GM21723 (cell line): ENCODE measurements around the gene CLTCL1.
"Not testable (repeated sequence)": the region's sequence is repeated elsewhere in the genome, so short reads cannot be mapped to it uniquely, and the experiment has no call there.

Experiments used
- ATAC-seq: cut with Tn5 transposase; IDR thresholded peaks from one replicate; pipeline ENCODE4 v1.9.1; 2021; ENCODE audit warnings: mild to moderate bottlenecking, moderate library complexity; ENCODE audit not compliant: unreplicated experiment

The CLTCL1 gene

DNA sequence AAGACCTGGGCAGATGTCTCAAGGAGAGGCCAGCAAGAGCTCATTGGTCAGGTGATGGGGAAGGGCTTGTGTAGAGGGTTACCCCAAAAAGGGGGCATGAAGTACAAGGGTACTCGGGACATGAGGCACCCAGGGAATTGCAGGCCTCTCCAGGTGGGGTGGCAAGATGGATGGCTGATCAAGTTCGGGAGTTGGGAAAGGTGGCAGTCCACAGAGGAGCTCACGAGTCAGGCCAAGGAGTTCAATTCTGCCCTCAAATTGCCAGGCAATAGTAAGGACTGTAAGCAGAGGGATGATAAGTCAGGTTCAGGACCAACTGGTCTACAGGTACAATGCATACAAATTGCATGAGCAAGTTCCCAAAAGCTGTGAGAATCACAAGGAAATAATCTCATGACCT, 70.7 kb downstream of the CLTCL1 start:
- no peak for ATAC-seq

DNA sequence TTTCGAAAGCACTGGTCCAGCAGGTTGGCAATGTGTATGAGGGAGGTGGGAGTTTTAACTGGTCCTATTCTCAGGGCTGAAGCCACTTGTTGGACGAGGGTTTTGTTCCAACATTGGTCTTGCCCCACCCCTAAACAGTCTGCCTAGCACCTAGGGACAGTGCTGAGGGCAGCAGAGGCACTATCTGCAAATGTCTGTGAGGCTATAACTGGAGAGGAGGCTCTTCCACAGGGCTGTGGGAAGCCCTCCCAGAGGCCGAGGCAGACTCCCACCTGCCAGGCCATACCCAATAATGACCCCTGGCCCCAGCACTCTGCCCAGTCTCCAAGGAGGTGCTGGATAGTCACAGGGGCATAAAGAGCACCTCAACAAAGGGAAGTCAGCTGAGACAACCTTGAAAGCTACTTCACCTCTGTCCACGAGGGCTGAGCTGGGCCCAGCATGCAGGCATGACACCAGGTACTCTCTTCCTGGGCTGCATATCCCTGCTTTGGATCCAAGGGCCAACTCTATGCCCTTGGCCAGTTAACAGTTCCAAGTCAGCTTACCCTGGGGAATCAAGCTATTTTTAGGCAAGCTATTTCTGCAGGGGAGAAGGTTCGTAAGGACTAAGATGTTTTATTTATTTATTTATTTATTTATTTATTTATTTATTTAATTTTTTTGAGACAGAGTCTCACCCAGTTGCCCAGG, 72.8 kb downstream of the CLTCL1 start:
- ATAC-seq: no peak

DNA sequence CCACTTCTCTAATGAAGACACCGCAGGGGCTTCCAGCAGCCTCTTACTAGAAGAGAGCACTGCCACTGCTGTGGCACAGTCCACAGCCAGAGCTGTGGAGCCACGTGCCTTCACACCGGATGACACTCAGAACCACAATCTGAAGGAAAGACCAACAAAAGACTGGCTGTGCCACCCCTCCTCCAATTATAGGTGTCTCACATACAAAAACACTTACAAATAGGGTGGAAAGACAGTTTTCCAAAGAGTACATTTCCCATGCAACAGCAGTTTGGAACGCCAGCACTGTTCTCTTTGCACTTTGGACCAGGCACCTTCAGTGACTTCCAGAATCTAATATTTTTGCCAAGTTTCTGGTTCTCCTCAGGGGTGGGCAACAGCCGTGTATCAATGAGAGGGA, 74.9 kb downstream of the CLTCL1 start:
- ATAC-seq: no peak

DNA sequence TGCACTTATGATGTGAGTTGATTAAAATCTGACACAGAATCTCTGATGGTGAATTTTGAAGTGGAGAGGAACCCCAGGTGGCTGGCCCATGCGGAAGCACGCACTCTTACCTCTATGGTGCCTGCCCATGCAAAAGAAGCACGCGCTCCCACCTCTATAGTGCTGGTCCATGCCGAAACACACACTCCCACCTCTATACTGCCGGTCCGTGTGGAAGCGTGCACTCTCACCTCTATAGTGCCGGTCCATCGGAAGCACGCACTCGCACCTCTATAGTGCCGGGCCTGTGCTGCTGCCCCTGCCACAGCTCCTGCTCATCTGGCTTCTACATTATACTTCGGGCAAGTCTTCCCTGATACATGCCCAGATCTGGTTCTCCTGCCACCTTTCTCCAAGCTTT, 76.2 kb downstream of the CLTCL1 start:
- ATAC-seq: no peak

DNA sequence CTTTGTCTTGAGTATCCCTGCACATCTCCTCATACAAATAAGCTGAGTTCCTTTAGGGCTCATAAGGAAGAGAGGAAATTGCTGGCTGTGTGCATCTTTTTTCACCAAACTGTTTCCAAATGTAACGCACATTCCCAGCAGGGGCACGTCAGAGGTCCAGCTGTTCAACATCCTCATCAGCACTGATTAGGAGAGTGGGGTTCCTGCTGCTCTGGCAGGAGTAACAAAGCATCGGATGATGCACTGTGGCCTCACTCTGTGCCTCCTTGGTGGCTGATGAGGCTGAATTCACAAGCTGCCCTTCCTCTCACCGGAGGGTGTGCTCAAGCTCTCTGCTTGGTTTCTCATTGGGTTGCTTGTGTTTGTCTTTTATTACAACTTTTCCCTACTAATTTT, 77.4 kb downstream of the CLTCL1 start:
- ATAC-seq: no peak

DNA sequence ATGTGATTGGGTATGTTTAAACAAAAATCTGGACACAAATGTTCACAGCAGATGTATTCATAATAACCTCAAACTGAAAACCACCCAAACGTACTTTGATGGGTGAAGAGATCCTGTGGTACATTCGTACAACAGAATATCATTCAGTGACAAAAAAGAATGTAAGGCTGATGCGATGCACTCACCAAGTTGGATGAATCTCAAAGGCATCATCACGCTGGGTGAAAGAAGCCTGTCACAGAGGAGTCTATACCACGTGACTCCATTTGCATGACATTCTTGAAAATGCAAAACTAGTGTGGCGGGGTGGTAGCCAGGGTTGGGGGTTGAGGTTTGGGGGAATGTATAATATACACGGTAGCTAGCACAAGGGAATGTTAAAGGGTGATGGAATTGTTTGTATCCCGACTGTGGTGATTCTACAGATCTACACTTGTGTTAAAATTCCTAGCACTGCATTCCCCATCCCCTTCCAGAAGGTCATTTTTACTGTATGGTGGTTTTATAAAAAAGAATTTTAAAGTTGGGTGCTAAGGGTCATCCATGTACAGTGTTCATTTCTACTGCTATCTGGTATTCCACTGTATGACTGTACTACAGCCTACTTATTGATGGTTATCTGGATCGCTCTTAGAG, 78.0 kb downstream of the CLTCL1 start:
- no peak for ATAC-seq

DNA sequence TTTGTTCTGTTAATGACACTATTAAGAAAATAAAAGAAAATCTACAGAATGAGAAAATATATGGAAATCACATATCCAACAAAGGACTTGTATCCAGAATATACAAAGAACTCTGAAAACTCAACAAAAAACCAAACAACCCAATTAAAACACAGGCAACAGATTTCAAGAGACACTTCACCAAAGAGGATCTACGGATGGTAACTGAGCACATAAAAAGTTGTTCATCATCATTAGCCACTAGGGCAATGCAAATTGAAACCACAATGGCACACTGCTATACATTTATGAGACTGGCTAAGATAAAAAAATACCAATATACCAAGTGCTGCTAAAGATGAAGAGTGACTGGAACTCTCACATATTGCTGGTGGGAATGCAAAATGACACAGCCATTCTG, 78.5 kb downstream of the CLTCL1 start:
- ATAC-seq: no peak

DNA sequence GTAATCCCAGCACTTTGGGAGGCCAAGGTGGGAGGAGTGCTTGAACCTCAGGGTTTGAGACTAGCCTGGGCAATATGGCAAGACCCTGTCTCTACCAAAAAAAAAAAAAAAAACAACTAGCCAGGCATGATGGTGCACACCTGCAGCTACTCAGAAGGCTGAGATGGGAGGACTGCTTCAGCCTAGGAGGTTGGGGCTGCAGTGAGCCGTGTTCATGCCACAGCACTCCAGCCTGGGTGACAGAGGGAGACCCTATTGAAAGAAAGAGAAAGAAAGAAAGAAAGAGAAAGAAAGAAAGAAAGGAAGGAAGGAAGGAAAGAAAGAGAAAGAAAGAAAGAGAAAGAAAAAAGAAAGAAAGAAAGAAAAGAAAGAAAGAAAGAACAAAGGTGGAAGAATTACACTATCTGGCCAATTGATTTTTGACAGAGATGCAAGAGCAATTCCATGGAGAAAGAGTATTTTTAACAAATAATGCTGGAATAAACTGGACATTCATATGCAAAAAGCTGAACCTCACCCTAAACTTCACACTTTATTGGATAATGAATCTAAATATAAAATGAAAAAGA, 79.1 kb downstream of the CLTCL1 start:
- ATAC-seq: no peak

DNA sequence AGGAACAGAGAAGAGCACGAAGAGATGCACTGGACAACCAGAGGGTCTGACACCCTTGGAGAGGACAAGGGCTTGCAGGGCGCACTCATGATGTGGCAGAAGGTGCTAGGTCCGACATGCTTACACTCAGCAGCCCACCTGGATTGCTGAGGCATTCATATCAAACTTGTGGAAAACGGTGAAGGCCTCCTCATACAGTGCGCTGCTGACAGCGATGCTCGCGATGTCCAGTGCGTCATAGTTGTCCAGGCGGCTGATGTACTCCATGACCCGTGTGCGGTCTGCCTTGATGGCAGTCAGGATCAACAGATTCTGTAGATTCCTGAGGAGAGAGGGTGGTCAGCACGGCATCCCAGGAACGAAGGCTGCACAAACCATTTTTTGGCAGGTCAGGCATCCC, 81.3 kb downstream of the CLTCL1 start:
- no peak for ATAC-seq

DNA sequence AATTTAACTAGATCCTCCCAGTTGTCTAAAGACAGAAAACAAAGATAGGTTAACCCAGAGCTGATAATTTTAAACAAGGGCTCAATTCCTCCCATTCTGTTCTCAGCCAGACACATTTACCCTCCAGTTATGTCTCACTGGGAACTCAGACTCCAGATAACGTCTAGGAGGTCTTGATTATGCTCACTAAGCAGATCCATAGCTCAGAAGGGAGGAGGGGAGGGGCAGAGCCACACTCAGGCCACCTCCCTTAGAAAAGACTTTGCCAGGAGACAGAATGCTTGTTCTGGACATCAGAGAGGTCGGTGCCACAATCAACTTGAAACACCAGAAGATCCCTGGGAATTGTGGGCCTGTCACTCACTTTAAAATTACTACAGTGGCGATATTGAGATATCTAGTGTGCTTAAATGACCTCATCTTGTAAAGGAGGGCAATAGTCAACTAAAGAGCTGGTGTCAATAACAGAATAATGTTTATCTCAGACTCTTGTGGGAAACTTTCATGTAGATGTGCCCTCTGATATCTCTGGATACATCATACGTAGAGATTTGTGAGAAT, 83.2 kb downstream of the CLTCL1 start:
- no peak for ATAC-seq

DNA sequence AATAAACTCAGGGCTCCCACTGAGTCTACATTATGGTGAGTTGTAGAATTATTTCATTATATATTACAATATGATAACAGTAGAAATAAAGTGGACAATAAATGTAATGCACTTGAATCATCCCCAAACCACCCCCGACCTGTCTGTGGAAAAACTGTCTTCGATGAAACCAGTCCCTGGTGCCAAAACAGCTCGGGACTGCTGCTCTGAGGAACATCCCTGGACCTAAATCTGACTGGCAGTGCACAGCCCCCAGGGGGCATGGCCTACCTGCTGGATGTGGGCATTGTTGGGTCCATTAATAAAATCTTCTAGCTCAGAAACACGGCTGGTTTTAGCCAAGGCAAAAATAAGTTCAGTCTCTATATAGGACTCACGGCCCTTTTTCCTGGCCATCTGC, 83.6 kb downstream of the CLTCL1 start:
- no peak for ATAC-seq

DNA sequence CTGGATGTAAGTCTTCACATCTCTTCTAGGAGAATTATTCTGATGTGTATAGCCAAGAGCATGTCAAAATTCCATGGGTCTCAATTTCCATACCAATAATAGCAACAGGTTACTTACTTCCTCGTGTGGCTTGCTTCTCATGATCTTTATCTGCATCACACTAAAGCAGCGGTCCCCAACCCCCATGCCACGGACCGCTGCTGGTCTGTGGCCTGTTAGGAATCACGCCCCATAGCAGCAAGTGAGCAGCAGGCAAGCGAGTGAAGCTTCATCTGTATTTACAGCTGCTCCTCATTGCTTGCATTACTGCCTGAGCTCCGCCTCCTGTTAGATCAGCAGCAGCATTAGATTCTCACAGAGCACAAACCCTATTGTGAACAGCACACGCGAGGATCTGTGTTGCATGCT, 84.1 kb downstream of the CLTCL1 start:
- no peak for ATAC-seq

DNA sequence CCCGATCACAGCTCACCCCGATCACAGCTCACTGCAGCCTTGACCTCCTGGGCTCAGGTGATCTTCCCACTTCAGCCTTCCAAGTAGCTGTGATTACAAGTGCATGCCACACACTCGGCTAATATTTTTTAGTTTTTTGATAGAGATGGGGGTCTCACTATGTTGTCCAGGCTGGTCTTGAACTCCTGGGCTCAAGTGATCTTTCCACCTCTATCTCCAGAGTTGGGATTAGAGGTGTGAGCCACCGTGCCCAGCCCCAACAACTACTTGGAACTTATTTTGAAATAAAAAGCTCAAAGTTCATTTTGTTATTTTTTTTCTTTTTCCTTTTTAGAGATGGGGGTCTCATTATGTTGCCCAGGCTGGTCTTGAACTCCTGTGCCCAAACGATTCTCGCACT, 85.2 kb downstream of the CLTCL1 start:
- no peak for ATAC-seq

DNA sequence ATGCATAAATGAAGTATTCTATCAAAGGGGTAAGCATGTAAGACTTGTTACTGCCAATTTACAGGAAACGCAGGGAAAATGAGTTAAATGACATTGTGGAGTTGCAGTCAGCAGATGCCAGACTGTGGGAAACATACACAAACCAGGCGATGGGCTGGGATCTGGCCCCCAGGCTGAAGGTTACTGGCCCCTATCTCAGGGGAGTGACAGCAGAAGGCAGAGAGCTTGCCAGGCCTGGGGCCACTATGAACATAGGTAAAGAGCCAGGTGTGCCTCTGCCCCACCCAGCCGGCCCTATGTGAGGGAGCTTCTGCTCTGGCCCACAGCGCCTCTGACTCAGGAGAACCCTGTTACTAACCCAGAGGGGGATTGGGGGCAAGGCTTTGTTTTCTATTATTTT, 86.9 kb downstream of the CLTCL1 start:
- no peak for ATAC-seq

DNA sequence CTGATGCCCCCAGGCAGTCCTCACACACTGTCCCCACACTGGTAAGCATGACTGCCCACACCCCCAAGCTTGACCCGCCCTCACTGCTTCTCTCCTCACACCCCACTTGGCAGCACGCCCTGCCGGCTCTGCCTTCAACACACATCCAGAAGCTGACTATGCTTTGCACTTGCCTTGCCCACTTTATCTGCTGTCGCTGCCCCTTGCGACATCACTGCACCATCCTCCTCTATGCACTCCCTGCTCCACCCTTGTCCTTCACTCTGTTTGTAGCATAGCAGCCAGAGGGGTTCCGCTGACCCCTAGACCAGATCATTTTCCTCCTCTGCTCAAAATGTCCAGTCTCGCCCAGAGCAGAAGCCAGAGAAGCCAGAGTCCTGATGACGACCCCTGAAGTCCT, 87.7 kb downstream of the CLTCL1 start:
- ATAC-seq: no peak

DNA sequence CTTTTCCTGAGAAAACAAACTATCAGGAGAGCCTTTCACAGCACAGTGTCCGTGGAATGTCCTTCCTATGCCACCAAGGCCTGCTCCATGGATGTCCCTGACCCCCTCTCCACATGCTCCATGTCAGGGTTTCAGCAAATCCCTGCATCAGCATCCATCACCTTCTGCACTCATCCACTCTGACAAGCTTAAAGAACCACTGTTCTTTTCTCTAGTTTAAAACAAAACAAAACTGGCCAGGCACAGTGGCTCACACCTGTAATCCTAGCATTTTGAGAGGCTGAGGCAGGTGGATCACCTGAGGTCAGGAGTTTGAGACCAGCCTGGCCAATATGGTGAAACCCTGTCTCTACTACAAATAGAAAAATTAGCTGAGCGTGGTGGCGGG, 88.7 kb downstream of the CLTCL1 start:
- ATAC-seq: not testable (repeated sequence)

DNA sequence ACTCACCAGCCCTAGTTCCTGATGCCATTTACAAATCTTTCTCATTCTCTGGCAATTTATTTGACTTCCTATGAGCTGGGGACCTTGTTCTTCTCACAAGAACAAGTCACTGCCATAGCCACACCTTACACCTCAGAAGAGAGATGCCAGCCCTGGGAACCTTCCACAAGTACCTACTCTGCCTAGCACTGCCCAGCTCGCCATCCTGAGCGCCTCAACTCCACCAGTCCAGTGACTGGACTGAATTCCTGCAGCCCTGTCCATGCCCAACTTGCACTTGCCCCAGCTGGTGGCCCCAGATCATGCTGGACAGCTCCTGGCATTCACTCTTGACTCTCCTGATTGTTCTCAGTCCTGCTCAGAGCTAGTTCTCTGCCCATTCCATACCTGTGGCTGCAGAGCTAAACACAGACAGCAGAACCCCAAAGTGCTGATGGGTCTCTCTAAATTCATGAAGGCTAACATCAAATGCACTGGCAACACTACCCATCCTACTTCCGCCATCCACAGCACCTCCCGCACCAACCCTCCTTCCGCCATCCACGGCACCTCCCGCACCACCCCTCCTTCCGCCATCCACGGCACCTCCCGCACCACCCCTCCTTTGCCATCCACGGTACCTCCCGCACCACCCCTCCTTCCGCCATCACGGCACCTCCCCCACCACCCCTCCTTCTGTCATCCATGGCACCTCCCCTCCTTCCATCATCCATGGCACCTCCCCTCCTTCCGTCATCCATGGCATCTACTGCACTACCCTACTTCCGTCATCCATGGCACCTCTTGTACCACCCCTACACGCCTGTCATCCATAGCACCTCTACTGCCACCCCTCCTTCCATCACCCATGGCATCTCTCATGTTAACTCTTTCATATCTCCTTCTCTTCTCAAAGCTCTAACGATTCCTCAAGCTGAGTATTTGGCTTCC, 89.4 kb downstream of the CLTCL1 start:
- no peak for ATAC-seq

DNA sequence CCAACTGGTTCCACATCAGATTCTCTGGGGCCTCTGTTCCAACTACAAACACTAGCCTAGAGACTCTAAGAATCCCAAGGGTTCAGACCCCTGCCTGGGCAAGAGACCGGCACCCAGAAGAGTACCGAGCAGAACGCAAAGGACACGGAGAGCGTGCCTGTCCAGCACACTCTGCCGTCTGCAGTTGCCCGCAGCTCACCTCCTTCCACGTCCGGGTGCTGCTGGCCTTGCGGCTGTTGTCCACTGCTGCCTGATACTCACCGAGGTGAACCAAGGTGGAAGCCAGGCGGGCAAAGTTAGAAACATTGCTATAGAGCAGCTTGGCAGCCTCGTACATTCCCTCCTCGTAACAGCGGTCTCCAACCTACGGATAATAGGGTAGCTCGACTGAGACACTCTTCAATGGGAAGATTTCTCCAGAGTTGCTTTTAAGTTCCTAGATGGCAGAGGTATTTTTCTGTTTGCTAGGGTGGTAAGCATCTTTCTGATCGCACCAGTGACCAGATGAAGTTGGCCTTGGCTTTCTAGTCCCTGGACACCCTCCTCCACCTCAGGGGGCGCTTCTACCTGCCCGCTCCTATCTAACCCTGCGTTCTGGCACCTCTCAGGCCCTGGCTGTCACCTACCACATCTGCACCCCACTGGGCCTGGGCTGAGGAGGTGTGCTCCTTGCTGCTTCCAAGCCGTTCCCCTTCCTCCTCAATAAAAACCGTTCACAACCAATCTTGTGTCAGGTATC, 90.2 kb downstream of the CLTCL1 start:
- no peak for ATAC-seq

DNA sequence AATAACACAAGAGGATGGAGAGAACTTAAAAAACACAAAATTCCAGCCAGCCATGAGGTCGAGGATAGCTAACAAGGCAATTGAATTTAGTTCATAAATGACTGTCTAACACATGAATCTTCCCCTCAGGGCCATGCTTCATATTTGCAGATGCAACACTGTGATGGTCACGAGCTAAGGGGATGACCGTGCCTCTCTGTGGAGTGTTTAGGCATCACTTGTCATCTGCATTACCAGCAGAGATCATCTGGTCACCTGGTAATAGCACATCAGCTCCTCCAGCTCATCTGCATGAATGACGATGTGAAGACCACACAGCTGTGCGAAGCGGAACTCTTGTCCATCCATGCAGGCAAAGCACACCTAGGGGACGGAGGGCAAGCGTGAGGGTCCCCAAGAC, 92.0 kb downstream of the CLTCL1 start:
- ATAC-seq: no peak

DNA sequence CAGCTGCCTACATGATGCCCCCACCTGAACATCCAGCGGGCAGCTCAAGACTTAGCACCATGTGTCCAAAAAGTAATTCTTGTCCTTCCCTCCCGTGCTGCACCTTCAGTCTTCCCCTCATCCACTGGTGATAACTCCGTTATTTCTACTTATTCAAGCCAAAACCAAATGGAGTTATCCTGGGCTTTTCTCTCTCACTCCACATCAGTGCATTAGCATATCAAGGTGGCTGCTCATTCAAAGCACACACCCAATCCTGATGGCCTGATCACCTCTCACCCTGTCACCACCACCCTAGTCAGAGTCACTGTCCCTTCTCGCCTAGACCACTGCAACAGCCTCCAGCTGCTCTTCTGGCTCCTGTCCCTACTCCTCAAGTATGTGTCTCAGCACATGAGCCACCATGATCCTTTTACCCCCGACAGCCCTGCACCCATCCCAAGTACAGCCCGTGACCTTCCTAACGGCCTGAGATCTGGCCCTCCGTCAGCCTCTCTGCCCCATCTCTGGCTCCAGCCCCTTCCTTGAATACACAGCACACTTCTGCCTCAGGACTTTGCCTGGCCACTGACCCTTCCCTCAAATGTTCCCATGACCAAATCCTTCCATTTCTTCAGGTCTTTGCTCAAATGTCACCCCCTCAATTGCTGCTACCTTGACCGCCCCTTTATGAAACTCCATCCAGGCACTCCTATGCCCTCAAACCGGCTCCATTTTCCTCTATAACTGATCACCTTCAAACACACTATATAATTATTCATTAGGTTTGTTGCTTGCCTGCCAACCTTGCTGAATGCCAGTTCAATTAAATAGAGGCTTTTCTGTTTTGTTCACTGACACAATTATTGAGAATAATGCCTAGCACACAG, 93.3 kb downstream of the CLTCL1 start:
- no peak for ATAC-seq
